Neuron (in vitro differentiated cells): Measurements from ENCODE around the gene ADAMTS5.

Experiments
- H2AFZ ChIP-seq: one replicate; pipeline ENCODE4 v1.6.1; 2013; ENCODE audit warnings: low read depth, mild to moderate bottlenecking, inconsistent platforms, low read length, moderate library complexity
- H3K27me3 ChIP-seq: one replicate; pipeline ENCODE4 v1.6.1; 2013; ENCODE audit warnings: low read length; ENCODE audit not compliant: insufficient read depth
- H3K36me3 ChIP-seq: one replicate; pipeline ENCODE4 v1.6.1; 2013; ENCODE audit warnings: low read length; ENCODE audit not compliant: insufficient read depth
- H3K4me1 ChIP-seq: one replicate; pipeline ENCODE4 v1.6.1; 2013; ENCODE audit warnings: low read length; ENCODE audit not compliant: insufficient read depth
- H3K4me3 ChIP-seq: 2 replicates; pipeline ENCODE4 v1.5.1; 2013; ENCODE audit warnings: mild to moderate bottlenecking, low read length, moderate library complexity
- H3K9me3 ChIP-seq: one replicate; pipeline ENCODE4 v1.6.1; 2013; ENCODE audit warnings: low read length

ADAMTS5 gene

DNA sequence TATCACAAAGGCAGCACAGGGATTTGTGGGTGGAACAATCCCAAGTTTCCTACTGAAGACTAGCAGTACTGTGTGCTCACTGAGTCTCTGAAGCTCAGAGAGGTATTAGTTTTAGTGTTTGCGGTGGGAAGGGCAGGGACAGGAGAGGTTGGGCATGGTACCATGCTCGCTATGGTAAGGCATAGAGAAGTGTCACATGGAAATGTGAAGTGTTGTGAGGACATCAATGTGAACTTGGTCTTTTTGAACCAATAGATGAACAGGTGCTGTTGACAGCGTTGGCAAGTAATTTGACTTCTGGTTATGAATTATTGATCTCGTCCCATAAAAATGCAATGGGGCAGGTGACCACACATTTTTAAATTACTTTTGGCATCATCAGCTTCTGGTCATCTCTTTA is 65.9 kb downstream of the ADAMTS5 start:
- Histone ChIP-seq H3K4me1 (no peaks in the 10 kb centered on the region), H3K9me3 (no peaks in the 10 kb centered on the region), H3K36me3 (no peaks in the 10 kb centered on the region), H3K4me3 (no peak overlapping the region), H2AFZ (no peak overlapping the region), H3K27me3 (no peaks in the 10 kb centered on the region)

DNA sequence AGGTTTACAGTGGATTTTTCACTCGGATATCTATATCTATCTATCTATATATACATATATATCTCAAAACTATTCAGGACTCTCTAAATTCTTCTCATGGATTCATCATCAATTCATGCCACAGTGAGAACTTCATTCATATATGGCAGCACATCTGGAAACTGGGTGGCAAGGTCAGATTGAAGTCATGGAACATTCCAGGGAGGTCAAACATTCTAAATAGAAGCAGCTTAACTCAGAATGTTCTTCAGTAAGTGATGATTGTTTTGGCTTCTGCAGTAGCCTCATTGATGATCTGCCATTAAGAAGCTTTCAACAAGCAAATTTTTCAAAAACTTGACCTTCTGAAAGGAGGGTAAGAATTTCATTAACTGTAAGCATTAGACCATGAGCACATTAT is 74.7 kb downstream of the ADAMTS5 start:
- Histone ChIP-seq H3K36me3 (no peaks in the 10 kb centered on the region), H3K4me3 (no peak overlapping the region), H3K4me1 (no peaks in the 10 kb centered on the region), H3K27me3 (peaks cover 4% of the 10 kb centered on the region), H3K9me3 (no peaks in the 10 kb centered on the region), H2AFZ (no peak overlapping the region)

DNA sequence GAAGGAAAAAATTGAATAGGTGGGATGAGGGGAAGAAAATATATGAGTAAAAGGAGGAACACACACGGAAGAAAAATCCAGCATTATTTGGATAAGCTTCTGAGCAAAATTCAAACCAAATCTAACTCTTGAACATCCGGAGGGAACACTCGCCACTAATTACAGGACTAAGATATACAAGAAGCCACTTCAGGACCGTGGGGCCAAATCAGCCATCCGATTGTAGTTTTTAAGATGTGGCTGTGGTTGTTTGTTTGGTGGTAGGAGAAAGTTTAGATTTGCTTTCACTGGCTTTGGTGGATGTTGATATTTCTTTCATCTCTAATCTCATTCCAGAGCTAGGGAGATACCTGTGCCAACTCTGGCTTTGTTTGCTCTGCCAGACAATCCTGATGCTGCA is 78.0 kb downstream of the ADAMTS5 start:
- Histone ChIP-seq H3K4me1 (no peaks in the 10 kb centered on the region), H3K27me3 (peaks cover 4% of the 10 kb centered on the region), H3K4me3 (no peak overlapping the region), H2AFZ (no peak overlapping the region), H3K9me3 (no peaks in the 10 kb centered on the region), H3K36me3 (no peaks in the 10 kb centered on the region)

DNA sequence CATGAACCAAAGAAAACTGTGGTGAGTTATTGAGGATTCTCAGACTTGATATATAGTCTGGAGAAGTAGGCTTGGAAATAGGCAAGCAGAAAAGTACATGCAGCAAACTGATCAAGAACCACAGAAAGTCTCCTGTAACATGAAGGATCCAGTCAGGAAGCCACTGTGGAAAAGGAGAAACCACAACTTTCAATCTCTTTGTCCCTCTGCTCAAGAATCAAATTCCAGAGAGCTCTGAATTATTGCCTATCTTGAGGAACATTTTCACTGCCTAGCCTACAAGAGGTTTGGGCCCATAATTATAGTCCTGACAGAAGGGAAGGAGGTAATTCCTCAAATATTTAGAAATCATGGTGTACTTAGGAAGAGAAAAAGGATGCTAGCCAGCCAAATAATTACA is 78.6 kb downstream of the ADAMTS5 start:
- Histone ChIP-seq H3K9me3 (no peaks in the 10 kb centered on the region), H2AFZ (no peak overlapping the region), H3K4me1 (no peaks in the 10 kb centered on the region), H3K27me3 (peaks cover 4% of the 10 kb centered on the region), H3K4me3 (no peak overlapping the region), H3K36me3 (no peaks in the 10 kb centered on the region)

DNA sequence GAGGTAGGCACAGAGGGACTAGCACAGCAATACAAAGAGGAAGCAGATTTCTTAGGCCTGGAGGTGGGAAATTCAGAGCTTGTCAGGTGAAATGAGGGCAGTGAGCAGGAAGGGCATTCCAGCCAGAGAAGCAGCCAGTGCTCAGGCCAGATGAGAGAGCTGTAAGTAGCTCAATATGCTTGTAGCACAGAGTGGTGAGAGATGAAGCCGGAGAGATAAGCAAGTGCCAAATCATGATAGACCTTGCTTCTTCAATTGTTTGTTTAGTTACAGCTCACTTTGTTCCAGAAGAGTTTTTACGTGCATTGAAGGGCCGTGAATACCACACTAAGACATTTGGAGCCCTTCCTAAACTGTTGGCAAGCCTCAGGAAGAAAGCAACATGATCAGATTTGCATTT is 79.6 kb downstream of the ADAMTS5 start:
- Histone ChIP-seq H3K36me3 (no peaks in the 10 kb centered on the region), H3K4me3 (no peak overlapping the region)

DNA sequence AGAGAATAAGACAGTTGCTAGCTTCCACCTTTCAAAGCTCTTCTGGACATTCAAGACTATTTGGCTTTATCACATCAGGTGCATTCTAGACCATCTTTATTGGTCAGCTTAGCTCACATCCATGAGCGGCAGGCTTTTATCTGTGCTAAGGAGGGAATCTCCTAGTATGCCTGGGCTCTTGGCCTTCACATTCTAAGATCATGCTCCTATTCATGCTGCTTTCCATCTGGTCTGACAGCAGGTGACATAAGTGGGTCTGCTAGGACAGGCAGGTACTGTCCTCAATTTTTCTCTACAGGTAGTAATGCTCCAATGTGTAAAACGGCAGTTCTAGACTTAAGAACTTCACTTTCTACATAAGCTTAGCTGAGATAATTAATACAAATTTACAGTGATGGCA is 82.5 kb downstream of the ADAMTS5 start:
- H2AFZ ChIP-seq = no peak overlapping the region
- no peaks in the 10 kb centered on the region for H3K9me3 ChIP-seq
- H3K27me3 ChIP-seq = peaks cover 4% of the 10 kb centered on the region
- H3K36me3 ChIP-seq = no peaks in the 10 kb centered on the region
- H3K4me3 ChIP-seq = no peak overlapping the region
- H3K4me1 ChIP-seq = no peaks in the 10 kb centered on the region

More for the DNA sequence above, 79.6 kb downstream of the ADAMTS5 start:
- Histone ChIP-seq H3K4me1 (no peaks in the 10 kb centered on the region), H3K27me3 (peaks cover 4% of the 10 kb centered on the region), H2AFZ (no peak overlapping the region), H3K9me3 (no peaks in the 10 kb centered on the region)

DNA sequence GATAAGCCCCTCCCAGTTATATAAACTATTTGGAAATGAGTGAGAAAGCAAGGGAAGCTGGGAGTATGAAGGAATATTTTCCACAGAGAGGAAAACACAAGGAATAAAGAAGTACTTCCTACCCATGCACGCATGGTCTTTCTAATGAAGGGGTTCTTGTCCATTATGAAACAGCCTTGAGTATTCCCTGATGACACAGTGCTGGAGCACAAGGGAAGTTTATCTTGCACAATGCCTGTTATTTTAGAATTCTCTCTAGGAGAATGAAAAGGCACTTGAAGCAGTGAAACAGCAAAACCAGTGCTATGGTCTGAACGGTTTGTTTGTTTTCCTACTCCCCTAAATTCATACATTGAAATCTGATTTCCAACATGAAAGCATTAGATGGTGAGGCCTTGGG is 83.1 kb downstream of the ADAMTS5 start:
- Histone ChIP-seq H3K4me3 (no peak overlapping the region), H3K9me3 (no peaks in the 10 kb centered on the region), H3K36me3 (no peaks in the 10 kb centered on the region), H3K4me1 (no peaks in the 10 kb centered on the region), H2AFZ (no peak overlapping the region), H3K27me3 (no peaks in the 10 kb centered on the region)

DNA sequence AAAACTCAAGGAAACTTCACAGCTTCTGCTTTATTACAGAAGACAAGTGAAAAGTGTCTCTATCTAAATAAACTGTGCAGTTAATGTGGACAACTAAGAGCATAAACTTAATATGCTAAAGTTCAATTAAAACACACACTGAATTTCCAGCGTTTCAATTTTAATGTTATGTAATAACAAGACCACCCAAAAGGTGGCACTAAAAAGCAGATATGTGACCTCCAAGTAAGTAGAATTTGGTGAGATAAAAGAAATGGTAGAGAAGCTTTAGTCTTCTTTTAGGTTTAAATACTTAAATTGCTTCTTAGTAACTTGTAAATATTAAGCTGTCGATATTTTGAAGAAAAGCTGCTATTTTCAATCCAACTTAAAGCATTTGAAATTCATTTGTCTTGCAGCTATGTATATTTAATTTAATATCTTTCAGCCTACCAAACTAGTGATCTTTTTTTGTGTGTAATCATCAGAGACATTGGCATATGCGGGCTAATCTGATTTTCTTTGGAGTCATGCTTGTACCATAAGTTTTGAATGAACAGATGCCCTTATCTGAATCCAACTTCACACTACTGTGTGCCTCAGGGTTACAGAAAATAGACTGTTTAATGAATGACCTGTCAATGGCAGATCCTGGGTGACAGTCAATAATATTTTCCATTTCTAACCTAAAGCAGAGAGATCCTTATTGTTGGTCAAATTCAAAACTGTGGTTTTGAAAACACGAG is 85.2 kb downstream of the ADAMTS5 start:
- Histone ChIP-seq H3K36me3 (no peaks in the 10 kb centered on the region), H3K9me3 (no peaks in the 10 kb centered on the region)

DNA sequence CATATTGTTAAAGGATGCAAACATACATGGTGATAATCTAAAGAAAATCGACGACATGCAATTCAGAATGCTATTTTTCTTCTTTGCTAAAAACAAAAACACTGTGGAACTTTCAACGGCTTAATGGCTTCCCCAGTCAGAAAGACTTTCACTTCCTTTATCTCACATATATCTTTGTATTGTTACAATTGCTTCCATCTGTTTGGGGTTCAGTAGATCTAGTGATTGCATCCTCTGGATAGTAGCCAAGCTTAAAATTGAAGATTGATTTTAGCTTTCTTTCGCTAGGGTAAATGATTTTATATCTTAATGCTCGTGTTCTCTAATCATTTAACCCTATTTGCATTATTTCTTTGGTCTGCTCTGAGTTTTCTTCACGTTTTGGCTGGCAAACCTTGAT is 89.9 kb downstream of the ADAMTS5 start:
- no peaks in the 10 kb centered on the region for H3K4me1 ChIP-seq

More for the DNA sequence above, 85.2 kb downstream of the ADAMTS5 start:
- Histone ChIP-seq H2AFZ (no peak overlapping the region), H3K4me3 (no peak overlapping the region), H3K27me3 (no peaks in the 10 kb centered on the region), H3K4me1 (no peaks in the 10 kb centered on the region)

DNA sequence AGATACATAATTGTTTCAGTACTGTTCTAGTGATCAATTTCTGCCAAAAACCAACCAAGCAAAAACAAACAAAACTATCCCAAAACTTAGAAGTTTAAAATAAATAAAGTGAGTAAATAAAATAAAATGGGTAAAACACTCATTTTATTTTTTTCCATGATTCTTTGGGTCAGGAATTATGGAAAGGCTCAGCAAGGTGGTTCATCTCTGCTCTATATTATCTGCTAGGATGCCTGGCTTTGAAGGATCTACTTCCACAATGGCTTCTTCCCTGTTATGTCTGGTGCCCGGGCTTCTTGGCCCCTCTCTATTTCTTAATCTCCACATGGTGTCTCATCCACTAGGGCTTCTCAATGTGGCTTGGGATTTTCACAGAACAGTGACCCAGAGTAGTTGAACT is 92.5 kb downstream of the ADAMTS5 start:
- Histone ChIP-seq H2AFZ (no peak overlapping the region), H3K4me3 (no peak overlapping the region), H3K4me1 (no peaks in the 10 kb centered on the region), H3K27me3 (no peaks in the 10 kb centered on the region), H3K36me3 (no peaks in the 10 kb centered on the region), H3K9me3 (no peaks in the 10 kb centered on the region)

More for the DNA sequence above, 89.9 kb downstream of the ADAMTS5 start:
- H3K4me3 ChIP-seq = no peak overlapping the region
- H3K27me3 ChIP-seq = no peaks in the 10 kb centered on the region
- H3K9me3 ChIP-seq = no peaks in the 10 kb centered on the region
- no peak overlapping the region for H2AFZ ChIP-seq
- H3K36me3 ChIP-seq = no peaks in the 10 kb centered on the region
